Caco-2 (cell line): ENCODE measurements around the gene PLCB1. TPM values are rescaled to one million over a fixed set of nuclear protein-coding genes. Genes with fewer than 3 reads are reported as not detected.

ENCODE experiments used
- BruUV-seq: library from RNA; stranded (reverse); fragments of 400-500 nt; replicated peaks from 2 replicates; lab custom pipeline; 2021; lab: Mats Ljungman, UMichigan
- CTCF ChIA-PET: fragments of 300-600 bp; sonication (Branson Sonifier 250); formaldehyde crosslinking; loops from one replicate; lab custom pipeline; 2022; ENCODE audit warnings: antibody characterized with exemption; lab: Charles Lee
- POLR2A ChIA-PET: fragments of 300-600 bp; sonication (Branson Sonifier 250); formaldehyde crosslinking; loops from one replicate; lab custom pipeline; 2022; ENCODE audit warnings: antibody characterized with exemption; lab: Charles Lee
- DNase-seq, 2 experiments: peaks; one replicate each; pipeline versions ENCODE4 v3.0.0 to v3.0.0-alpha.2; 2020 to 2022
- H3K27me3 ChIP-seq: replicated peaks from 2 replicates; pipeline ENCODE4 v1.6.0; 2011; ENCODE audit warnings: low read length; ENCODE audit not compliant: control insufficient read depth, insufficient read depth
- H3K36me3 ChIP-seq: 2 replicates; pipeline ENCODE4 v1.5.1; 2011; ENCODE audit warnings: low read length; ENCODE audit not compliant: control insufficient read depth, insufficient read depth
- H3K4me1 ChIP-seq: fragments of 250-450 bp; sonication (Bioruptor Pico); 2 replicates; pipeline ENCODE4 v1.5.1; 2020; ENCODE audit warnings: mild to moderate bottlenecking
- H3K4me3 ChIP-seq: 2 replicates; pipeline ENCODE4 v1.5.1; 2011; ENCODE audit warnings: low read depth, mild to moderate bottlenecking, control low read depth, low read length
- H3K9me3 ChIP-seq: fragments of 250-450 bp; sonication (Bioruptor Pico); 2 replicates; pipeline ENCODE4 v1.5.1; 2020; ENCODE audit warnings: mild to moderate bottlenecking, moderate library complexity
- H3K27ac Mint-ChIP-seq: one replicate; pipeline ENCODE4 v1.8.0; 2022; ENCODE audit warnings: mixed read lengths; ENCODE audit not compliant: unreplicated experiment
- H3K27me3 Mint-ChIP-seq: one replicate; pipeline ENCODE4 v1.8.0; 2022; ENCODE audit warnings: mixed read lengths; ENCODE audit not compliant: insufficient read depth, unreplicated experiment
- H3K36me3 Mint-ChIP-seq: one replicate; pipeline ENCODE4 v1.8.0; 2022; ENCODE audit warnings: mild to moderate bottlenecking, mixed read lengths; ENCODE audit not compliant: insufficient read depth, unreplicated experiment
- H3K4me1 Mint-ChIP-seq: one replicate; pipeline ENCODE4 v1.8.0; 2022; ENCODE audit warnings: low read depth, mixed read lengths; ENCODE audit not compliant: unreplicated experiment
- H3K4me3 Mint-ChIP-seq: one replicate; pipeline ENCODE4 v1.8.0; 2022; ENCODE audit warnings: mild to moderate bottlenecking, moderate library complexity, mixed read lengths; ENCODE audit not compliant: unreplicated experiment
- H3K9me3 Mint-ChIP-seq: one replicate; pipeline ENCODE4 v1.8.0; 2022; ENCODE audit warnings: mixed read lengths; ENCODE audit not compliant: unreplicated experiment
- intact Hi-C: fragments of 100-400 bp; cut with micrococcal nuclease; formaldehyde crosslinking; loops from one replicate; pipeline ENCODE4 v1.10.0; 2022; ENCODE audit not compliant: unreplicated experiment
- total RNA-seq: library from RNA; stranded (reverse); gene quantifications from 2 replicates; pipeline ENCODE4 v1.2.3, GENCODE V29; 2022
- TF ChIP-seq, protein P1 (sequence below), 2 experiments: fragments of 200-600 bp in 1 of 2; IDR thresholded peaks; 1 replicate in 1 of 2; 2 replicates in 1 of 2; pipeline versions ENCODE4 v1.5.1 to v1.8.0; 2011 to 2022; ENCODE audit warnings: antibody characterized with exemption in 1 of 2, control low read depth in 1 of 2, inconsistent platforms in 1 of 2, low read depth in 1 of 2, low read length in 1 of 2, mild to moderate bottlenecking in 1 of 2, moderate library complexity in 1 of 2; ENCODE audit not compliant: insufficient read depth in 1 of 2, severe bottlenecking in 1 of 2, unreplicated experiment in 1 of 2

PLCB1 gene
- total RNA-seq, 1 experiment from 2014 or later: 105 TPM

DNA sequence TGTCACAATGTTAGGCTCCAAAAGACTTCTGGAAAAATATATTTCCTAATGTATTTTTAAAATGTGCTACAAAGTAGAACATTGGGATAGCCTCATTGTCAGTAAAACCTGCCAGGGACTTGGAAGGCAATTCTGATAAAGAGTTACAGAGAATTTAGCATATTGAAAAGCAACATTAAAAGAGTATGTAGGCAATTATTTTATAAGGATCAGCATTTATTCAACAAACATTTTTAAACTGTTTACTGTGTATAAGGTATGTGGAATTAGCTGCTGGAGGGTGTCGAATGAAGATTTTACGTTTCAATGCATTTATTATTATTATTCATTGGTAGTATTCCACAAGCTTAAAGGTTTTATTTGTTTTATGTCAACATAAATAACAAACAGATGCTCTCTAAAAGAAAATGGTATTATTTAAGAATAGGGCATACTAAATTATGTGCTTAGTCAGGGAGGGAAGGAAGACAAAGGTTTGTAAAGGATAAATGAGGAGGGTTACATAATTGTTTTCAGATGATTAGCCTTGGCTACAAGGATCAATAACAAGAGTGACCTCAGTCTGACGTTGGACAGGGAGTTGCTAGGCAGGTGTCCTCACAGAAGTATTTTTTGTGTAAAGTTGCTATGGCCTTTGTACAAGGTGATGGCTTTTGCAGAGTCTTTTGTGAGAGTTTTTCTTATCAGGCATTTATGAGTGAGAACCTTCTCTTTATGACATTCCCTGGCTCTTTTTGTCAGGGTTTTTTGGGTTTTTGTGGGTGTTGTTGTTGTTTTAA, 623.5 kb downstream of the PLCB1 start:
- no peaks in the 10 kb centered on the region for H3K9me3 ChIP-seq
- intact Hi-C loops: no loop called here
- H3K4me3 Mint-ChIP-seq: no peak overlapping the region
- H3K9me3 Mint-ChIP-seq: no peaks in the 10 kb centered on the region
- BruUV-seq: no TSS peak
- H3K36me3 Mint-ChIP-seq: peaks cover 27% of the 10 kb centered on the region
- H3K4me1 Mint-ChIP-seq: peaks cover 7% of the 10 kb centered on the region
- no peak overlapping the region for H3K4me3 ChIP-seq
- ChIA-PET CTCF (no interaction called here), POLR2A (no interaction called here)
- no peaks in the 10 kb centered on the region for H3K4me1 ChIP-seq
- TF ChIP-seq, protein P1, sequence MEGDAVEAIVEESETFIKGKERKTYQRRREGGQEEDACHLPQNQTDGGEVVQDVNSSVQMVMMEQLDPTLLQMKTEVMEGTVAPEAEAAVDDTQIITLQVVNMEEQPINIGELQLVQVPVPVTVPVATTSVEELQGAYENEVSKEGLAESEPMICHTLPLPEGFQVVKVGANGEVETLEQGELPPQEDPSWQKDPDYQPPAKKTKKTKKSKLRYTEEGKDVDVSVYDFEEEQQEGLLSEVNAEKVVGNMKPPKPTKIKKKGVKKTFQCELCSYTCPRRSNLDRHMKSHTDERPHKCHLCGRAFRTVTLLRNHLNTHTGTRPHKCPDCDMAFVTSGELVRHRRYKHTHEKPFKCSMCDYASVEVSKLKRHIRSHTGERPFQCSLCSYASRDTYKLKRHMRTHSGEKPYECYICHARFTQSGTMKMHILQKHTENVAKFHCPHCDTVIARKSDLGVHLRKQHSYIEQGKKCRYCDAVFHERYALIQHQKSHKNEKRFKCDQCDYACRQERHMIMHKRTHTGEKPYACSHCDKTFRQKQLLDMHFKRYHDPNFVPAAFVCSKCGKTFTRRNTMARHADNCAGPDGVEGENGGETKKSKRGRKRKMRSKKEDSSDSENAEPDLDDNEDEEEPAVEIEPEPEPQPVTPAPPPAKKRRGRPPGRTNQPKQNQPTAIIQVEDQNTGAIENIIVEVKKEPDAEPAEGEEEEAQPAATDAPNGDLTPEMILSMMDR (IDR thresholded peaks at IDR 0.05; ENCODE audit: insufficient read depth in 1 of 2, low read depth in 1 of 2, low read length in 1 of 2, severe bottlenecking in 1 of 2, unreplicated experiment in 1 of 2): no peak
- H3K27ac Mint-ChIP-seq: no peak overlapping the region
- no peaks in the 10 kb centered on the region for H3K27me3 ChIP-seq
- H3K36me3 ChIP-seq: no peaks in the 10 kb centered on the region
- H3K27me3 Mint-ChIP-seq: no peaks in the 10 kb centered on the region
- peak in 1 of 2 experiments; percentile 12 for DNase-seq

DNA sequence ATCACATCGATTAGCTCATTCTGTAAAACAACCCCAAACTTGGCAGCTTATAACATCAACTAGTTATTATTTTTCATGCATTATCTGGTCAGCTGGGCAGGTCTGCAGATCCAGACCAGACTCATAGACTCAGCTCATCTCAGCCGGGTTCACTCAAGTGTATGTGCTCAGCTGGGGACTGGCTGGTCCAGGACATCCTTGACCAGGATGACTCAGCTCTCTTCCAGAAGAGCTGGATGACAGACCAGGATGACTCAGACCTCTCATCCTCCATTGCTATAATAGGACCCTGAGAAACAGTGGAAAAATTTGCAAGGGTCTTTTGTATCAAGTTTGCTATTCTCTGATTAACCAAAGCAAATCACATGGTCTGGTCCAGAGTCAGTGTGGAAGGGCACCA, 624.3 kb downstream of the PLCB1 start:
- intact Hi-C loops: no loop called here
- H3K4me3 ChIP-seq: no peak overlapping the region
- Mint-ChIP-seq H3K27me3 (no peaks in the 10 kb centered on the region), H3K9me3 (no peaks in the 10 kb centered on the region), H3K4me1 (peaks cover 7% of the 10 kb centered on the region), H3K27ac (no peak overlapping the region), H3K4me3 (no peak overlapping the region), H3K36me3 (peaks cover 21% of the 10 kb centered on the region)
- H3K27me3 ChIP-seq: no peaks in the 10 kb centered on the region
- H3K4me1 ChIP-seq: no peaks in the 10 kb centered on the region
- no peaks in the 10 kb centered on the region for H3K36me3 ChIP-seq
- ChIA-PET CTCF (no interaction called here), POLR2A (no interaction called here)
- TF ChIP-seq, protein P1 (IDR thresholded peaks at IDR 0.05; ENCODE audit: insufficient read depth in 1 of 2, low read depth in 1 of 2, low read length in 1 of 2, severe bottlenecking in 1 of 2, unreplicated experiment in 1 of 2): no peak
- H3K9me3 ChIP-seq: no peaks in the 10 kb centered on the region
- no peak for DNase-seq
- no TSS peak for BruUV-seq

DNA sequence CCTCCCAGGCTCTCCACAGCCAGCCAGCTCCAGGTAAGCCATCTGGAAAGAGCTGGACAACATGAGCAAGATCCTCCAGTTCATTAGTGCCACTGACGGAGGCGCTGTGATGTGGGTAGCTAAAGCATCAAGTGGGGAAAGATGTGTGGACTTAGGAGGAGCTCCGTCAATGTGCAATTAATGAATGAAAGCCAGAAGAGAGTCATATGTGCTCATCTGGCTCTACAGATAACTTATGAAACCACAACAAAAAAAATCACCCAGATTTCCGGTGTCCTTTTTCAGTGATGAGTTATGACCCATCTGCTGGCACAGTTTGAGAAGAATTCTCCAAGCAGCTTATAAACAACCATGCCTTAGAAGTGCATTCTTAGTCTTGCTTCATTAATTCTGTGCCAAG, 625.1 kb downstream of the PLCB1 start:
- ChIA-PET POLR2A (no interaction called here), CTCF (no interaction called here)
- no peaks in the 10 kb centered on the region for H3K27me3 ChIP-seq
- H3K27me3 Mint-ChIP-seq: no peaks in the 10 kb centered on the region
- H3K27ac Mint-ChIP-seq: no peak overlapping the region
- H3K9me3 ChIP-seq: no peaks in the 10 kb centered on the region
- no peak overlapping the region for H3K4me3 Mint-ChIP-seq
- intact Hi-C loops: no loop called here
- H3K36me3 Mint-ChIP-seq: peaks cover 18% of the 10 kb centered on the region
- DNase-seq: no peak
- TF ChIP-seq, protein P1 (IDR thresholded peaks at IDR 0.05; ENCODE audit: insufficient read depth in 1 of 2, low read depth in 1 of 2, low read length in 1 of 2, severe bottlenecking in 1 of 2, unreplicated experiment in 1 of 2): no peak
- peaks cover 7% of the 10 kb centered on the region for H3K4me1 Mint-ChIP-seq
- H3K9me3 Mint-ChIP-seq: no peaks in the 10 kb centered on the region
- no peaks in the 10 kb centered on the region for H3K36me3 ChIP-seq
- H3K4me1 ChIP-seq: no peaks in the 10 kb centered on the region
- no TSS peak for BruUV-seq
- H3K4me3 ChIP-seq: no peak overlapping the region
